Left cardiac atrium (tissue), 4 donors: ENCODE data around the gene TMEM72. TPM values are rescaled to one million over a fixed set of nuclear protein-coding genes. Genes with fewer than 3 reads are reported as not detected.

ENCODE experiments used
- ATAC-seq, 2 donors: fragments of 200-7000 bp; cut with Tn5 transposase; one replicate each; pipeline ENCODE4 v1.9.1; 2020; ENCODE audit warnings: mild to moderate bottlenecking in 2 of 2, moderate library complexity in 2 of 2
- DNase-seq: peaks from one replicate; pipeline ENCODE4 v3.0.0-alpha.2; 2020
- intact Hi-C, 2 donors: fragments of 100-400 bp; cut with DNase I; formaldehyde crosslinking; loops; one replicate each; pipeline versions ENCODE4 v1.14.1 to v1.15.1; 2022 to 2023
- total RNA-seq, 2 donors: library from RNA; stranded (reverse); fragmentation: NEBNext Ultra II Directional; extraction: Animal tissue kit (Norgen Biotek cat#: 25700); gene quantifications; one replicate each; pipeline ENCODE4 v1.2.1, GENCODE V29; 2021
- donor health status: DM: no; HTN: yes; CAD: no.
- donor health status: DM: no; HTN: yes; CAD: no; lungs with severe emphysema.
- donor health status: DM: yes; HTN: yes; CAD: no.
- donor health status: Dilated cardiomyopathy.

Gene TMEM72
- total RNA-seq, 2 donors from 2014 or later, result 0.21 to 0.27 TPM

DNA sequence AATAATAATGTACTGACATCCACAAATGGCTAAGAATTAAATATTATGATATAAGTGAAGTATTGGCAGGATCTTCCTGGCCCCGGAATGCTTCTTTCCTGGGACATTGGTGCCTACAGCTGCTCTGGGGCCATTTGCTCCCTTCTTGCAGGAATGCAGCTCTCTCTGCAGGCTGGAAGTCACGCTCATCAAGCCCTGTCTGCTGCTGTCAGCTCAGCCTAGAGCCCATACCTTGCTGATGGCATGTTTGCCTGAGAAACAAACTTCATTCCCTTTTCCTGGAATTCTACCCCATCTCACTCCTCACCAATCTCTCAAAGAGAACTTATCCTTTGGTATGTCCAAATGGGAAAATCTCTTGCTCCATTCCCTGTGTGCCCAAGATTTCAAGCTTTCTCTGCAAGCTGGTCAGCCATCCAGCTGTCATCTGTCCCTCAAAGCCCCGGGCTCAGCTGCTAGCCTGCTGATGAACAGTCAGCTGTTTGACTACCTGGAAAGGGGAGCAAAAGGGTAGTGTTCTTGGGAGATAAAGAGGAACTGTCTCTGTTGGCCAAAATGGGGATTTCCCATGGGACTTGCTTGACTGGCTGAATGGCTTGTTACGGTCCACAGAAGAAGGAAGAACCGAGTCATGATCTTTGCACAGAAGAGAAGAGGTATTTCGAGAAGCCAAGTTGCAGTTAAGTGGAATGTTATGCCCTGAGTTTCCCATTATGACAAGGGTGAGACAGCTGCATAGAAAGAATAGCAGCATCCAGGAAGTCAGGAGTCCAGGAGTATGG, 36.4 kb downstream of the TMEM72 start:
- DNase-seq, result no peak
- intact Hi-C loops, result no loop called here
- peak; percentile 10 to 21 for ATAC-seq

DNA sequence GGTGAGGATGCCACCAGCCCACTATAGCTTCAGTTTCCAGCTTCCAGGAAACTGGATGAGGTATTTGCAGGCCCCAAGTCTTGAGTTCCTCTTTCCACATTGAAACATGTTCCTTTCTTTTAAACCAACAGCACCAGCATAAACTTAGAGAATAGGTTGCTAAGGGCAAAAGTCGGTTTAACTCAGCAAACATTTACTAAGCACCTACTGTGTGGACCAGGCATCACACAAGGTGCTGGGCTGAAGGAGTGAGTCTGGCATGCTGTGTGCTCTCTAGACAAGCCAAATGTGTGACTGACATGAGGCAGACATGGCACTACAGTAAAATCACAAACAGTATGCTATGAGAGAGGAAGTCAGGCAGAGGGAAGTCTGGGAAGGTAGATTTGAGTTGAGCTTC, 37.5 kb downstream of the TMEM72 start:
- intact Hi-C loops, result no loop called here
- peak; percentile 75 to 76 for ATAC-seq
- DNase-seq, result no peak

DNA sequence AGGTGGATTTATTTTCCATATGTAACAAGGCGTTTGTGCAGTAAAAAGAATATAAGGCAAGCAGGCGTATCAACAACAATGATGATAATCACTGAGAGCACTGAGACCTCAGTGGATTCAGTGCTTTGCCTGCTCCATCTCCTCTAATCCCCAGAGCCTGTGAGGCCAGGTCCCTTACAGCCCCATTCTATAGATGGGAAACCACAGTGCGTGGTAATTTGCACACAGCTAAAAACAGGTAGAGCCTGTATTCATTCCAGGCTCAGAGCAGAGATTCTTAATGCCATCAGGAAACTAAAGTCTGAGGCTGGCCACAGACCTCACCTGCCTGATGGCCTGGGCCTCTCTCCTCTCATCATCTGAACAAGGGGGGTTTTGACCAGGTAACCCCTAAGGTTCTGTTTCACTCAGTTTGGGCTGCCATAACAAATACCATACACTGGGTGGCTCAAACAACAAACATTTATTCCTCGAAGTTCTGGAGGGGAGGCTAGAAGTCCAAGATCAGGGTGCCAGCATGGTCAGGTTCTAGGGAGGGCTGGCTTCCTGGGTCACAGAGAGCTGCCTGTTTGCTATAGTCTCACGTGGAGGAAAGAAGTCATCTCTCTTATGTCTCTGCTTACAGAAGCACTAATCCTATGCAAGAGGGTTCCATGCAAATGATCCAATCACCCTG, 38.1 kb downstream of the TMEM72 start:
- DNase-seq (no peak), ATAC-seq (peak in 1 of 2 donors; percentile 32)
- intact Hi-C loops, result no loop called here

DNA sequence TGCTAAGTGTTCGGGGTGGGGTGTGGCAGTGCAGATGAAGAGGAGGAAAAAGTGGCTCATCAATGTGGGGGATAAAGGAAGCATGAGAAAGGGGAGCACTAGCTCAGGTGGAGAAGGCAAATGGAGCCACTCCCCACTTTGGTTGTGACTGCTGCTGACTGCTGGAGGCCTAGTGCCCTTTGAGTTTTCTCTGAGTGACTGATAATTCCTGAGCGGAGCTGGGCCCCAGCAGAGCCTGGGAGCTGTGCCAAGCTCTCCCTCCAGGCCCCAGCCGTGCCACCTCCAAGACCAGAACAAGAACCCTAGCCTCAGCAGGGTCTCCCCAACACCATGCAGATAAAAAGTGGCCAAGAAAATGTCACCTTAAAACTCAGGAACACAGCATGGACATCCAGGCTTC, 38.8 kb downstream of the TMEM72 start:
- intact Hi-C loops, result no loop called here
- DNase-seq, result no peak
- peak; percentile 17 to 68 for ATAC-seq

DNA sequence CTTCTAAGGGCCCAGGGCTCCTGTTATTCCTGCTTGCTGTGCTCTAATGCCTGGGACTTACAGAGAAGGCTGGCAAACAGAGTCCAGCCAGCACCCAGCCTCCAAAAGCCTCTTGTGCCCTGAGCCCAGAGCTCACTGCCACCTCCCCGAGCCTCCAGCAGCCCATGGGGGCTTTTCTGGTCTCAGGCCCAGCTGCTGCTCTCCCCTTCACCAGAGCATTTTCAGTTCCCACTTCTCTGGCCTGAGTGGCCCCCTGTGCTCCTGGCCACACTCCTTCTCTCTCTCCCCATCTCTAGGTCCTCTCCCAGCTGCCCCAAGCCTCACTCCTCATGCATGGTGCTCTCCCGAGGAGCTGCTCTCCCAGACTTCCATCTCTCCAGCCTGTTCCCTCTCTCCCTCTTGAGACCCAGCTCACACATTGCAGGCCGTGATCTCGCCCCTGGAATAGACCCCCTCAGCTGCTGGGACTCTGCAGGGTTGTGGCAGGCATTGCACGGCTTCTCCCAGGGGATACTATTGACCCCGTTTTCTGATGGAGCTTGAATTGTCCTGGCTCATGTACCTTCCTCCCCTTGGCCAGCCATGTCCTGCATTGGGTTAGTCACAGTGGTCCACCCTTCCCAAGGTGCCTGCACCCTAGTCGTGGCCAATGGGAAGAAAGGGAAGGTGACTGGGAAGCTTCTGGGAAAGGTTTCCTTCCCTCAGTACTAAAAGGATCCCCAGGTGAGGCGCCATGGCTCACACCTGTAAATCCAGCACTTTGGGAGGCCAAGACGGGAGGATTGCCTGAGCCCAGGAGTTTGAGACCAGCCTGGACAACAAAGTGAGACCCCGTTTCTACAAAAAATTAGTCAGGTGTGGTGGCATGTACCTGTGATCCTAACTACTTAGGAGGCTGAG, 39.4 kb downstream of the TMEM72 start:
- DNase-seq (no peak), ATAC-seq (no peak)
- intact Hi-C loops, result no loop called here

DNA sequence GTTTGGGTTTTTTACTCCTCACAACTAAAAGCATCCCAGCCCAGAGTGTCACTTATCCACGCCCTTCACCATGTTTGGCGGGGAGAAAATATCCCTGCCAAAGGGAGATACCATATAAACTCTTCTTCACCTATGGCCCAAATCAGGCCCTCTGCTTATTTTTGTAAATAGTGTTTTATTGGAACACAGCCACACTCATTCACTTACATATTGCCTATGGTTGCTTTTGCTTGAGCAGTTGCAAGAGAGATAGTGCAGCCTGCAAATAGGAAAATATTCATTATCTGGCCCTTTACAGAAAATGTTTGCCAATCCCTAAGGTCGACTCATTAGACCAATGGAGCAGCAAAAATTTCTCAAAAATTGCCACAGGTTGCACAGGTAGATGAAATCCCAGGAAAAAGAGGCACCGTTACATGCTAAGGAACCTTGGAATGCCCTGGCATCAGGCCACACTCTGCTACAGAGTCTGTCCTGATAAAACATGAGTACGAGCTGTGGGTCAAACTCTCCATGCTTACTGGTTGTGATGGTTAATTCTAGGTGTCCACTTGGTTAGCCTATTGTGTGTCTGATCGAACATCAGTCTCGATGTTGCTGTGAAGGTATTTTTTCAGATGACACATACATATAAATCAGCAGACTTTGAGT, 40.6 kb downstream of the TMEM72 start:
- DNase-seq, result no peak
- intact Hi-C loops, result no loop called here
- no peak for ATAC-seq

DNA sequence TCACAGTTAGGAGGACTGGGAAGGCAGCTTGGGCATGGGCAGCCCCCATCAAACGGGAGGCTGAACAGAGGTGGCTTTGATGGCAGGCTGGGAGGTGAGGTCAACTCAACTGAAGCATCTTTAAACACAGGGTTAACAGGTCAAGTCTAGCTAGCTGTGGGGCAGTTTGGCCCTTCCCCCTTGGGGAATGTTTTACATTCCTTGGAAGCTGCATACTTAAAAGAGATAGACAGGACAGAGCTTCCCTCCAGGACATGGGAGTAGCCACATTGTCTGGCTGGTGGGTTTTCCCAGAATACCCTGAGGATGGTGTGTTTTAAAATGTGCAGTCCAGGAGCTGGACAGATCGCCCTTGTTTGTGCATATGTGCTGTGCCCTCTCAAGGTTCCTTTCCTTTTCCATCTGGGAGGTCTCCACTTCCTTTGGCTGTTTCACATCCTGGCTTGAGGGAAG, 41.7 kb downstream of the TMEM72 start:
- intact Hi-C loops, result no loop called here
- no peak for DNase-seq
- ATAC-seq, result no peak

DNA sequence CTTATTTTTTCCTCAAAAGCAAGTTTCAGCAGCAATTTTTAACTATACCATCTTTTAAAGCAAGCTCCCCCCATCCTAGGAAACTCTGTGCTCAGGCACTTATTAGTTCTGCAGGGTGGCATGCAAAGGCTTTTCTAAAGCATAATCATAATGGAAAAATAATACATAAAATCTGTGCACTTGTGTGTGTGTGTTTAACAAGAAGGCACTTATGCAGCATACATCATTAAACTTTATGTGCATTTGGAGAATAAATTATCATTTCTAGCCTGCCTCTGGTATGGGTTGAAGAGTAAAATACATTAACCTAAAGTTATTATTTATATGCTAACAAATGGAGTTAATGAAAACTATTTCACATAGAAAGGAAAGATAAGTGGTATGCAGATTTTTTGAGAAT, 42.9 kb downstream of the TMEM72 start:
- ATAC-seq, result no peak
- no peak for DNase-seq
- intact Hi-C loops, result no loop called here

DNA sequence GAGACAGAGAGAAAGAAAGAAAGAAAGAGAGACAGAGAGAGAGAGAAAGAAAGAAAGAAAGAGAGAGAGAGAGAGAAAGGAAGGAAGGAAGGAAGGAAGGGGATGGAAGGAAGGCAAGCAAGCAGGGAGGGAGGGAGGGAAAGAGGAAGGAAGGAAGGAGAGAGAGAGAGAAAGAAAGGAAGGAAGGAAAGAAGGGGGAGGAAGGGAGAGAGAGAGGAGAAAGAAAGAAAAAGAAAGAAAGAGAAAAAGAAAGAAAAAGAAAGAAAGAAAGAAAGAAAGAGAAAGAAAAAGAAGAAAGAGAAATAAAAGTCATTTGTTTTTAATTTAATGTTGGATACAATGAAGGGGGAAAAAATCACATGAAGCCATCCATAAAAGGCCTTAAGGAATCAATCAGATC, 43.8 kb downstream of the TMEM72 start:
- intact Hi-C loops, result no loop called here
- ATAC-seq, result no peak

DNA sequence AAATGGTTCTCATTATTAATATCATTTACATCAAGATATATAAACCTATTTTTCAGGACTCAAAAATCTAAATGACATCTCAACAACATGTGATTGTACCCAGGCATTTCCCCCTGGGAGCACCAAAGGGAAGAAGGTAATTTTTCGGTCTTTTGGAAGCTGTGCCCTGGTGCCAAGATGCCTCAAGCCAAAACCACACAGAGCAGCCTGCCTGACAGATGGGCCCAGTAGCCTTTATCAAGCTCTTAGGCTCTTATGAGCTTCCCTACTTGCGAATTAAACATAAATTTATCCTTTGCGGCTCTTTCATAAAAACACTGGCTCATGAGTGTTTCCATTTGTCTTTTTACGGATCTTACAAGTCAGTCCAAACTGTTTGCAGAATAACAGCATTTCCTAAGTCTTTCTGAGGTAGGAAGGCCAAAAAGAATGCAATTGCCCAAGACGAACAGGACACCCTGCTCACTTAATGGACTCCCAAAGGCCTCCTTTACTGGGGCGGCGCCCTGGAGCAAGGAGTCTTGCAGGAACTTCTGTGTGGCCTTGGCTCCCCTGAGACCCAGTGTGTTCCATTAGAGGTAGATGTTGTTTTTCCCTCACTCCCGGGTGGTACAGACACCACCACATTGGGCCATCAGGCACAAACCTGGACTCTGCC, 44.4 kb downstream of the TMEM72 start:
- ATAC-seq, result no peak
- no peak for DNase-seq
- intact Hi-C loops, result no loop called here

More for the DNA sequence above, 43.8 kb downstream of the TMEM72 start:
- no peak for DNase-seq

DNA sequence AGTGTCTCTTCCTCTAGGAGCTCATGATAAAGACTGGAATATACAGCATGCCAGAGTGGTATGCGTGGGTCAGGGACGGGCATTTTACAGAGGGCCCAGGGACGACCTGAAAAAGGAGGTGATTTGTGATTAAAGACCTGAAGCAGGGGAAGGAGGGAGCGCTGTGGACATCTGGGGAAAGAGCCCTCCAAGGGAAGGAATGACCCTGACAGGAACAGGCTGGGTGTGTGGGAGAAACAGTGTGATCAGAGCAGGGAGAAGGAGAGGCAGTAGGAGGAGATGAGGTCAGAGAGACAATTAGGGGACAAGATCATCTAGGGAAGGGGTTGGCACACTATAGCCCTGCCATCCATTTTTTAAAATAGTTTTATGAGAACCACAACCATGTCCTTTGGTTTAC, 45.1 kb downstream of the TMEM72 start:
- DNase-seq (no peak), ATAC-seq (no peak)
- intact Hi-C loops, result no loop called here

DNA sequence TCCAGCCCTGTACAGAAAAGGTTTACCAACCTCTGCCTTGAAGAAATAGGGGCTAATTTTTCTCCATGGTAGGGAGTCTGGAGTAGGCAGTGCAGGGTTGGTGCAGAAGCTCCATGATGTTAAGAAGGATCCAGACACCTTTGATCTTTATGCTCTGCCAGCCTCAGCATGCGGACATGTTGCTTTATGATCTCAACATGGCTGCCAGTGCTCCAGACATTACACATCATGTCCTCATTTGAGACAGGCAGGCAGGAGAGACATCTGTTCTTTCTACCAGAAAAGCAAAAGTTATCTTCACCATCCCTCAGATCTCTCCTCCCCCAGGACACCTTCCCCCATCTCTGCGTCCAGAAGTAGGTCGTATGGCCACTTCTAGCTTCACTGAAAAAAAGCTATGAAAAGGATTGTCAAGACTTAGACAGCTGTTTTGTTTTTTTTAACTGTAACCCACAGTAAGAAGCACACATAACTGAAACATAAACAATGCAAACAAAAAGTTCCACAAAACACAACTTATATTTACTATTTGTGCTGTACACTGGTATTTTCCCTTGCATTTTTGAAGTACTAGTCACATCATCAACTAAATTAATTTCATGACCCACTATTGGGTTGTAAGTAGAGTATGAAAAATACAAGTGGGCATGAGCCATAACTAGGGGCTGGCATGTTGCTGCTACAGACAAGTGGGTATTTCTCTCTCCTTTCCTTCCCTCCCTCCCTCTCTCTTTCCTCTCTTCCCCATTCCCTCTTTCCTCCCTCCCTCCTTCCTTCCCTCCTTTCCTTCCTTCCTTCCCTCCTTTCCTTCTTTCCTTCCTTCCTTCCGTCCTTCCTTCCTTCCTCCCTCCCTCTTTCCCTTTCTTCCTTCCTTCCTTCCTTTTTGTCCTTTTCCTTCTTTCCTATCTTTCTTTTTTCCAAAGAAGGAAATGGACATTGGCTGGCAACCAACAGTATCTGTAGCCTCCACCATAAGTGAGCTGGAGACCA, 45.9 kb downstream of the TMEM72 start:
- intact Hi-C loops, result no loop called here
- DNase-seq (no peak), ATAC-seq (no peak)

DNA sequence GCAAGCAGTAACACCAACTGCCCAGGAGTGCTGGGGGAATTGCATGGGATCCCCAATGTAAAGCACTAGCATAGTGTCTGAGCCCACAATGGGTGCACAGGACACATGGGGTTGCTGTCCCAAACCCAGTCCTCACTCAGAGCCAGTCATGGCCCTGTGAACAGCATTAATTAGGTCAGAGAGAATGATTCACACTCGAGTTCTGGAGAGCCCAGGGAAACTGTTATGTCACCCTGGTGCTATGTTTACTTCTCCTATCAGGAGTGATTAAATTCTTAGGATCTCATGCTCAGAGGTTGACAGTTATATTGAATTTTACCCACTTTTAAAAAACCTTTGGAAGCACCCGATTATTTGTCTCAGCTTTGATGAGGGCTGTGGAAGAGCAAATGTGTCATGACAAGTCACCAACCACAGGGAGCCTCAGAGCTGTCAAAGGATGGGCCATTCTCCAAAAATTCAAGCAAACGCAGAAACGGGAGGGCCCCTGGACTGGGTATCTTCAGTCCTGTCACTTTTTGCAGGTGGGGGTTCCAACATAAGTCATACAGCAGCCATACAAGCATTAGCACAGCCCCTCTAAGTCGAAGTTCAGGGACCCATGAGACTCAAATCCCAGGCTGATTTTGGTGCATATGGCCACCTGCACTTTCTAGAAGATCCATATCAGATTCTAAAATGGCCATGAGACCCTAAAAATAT, 47.2 kb downstream of the TMEM72 start:
- ATAC-seq (peak; percentile 24 to 66), DNase-seq (no peak)
- intact Hi-C loops, result no loop called here

DNA sequence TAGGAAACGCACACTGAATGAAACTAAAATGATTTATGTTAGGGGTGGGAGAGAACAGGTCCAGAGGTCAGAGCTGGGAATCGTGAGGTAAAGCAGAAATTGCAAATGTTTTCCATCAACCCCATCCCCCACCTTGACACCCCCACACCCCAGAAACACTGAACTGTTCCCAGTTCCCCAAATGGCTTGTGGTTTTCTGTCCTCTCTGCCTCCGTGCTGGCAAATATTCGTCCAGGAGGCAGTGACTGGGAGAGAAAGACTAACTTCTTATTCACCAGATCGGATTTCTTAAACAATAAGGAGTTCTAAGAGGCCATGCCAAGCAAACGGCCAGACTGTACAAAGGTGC, 47.7 kb downstream of the TMEM72 start:
- ATAC-seq, result no peak
- intact Hi-C loops, result no loop called here
- DNase-seq, result no peak

DNA sequence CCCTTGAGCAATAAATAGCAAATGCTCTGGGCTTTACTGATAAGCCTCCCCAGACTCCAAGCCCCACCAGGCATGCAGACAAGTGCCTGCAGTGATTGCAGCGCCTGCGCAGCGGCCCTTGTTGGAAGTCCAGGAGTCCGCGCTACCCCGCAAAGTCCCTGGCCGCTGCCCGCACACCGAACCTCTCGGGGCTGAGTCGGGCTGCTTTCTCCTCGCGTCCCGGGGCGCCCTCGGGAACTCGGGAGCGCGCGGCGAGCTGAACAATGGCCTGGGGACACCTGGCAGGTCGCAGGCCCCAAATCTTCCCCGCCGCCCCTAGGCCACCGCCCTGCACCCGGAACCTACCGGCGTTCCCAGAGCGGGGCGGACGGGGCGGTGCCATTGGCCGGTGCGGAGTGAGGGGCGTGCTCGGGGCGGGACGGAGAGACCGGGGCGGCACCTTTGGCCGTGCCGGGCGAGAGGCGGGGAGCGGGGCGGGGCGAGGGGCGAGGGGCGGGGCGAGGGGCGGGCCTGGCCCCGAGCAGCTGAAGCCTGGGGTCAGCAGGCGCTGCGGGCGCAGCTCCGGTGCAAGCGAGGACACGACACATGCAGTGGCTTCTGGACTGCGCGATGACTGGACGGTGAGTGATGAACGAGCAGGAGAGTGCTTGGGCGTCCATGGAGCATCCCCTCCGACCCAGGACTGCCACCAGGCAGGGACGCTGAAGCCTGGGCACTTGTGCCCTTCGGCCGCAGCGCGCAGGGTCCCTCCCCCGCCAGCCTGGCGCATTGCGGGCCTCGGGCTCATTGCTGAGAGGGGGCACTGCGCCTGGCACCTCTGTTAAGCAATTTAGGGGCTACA, 48.3 kb downstream of the TMEM72 start, which contains the start of gene RASSF4:
RASSF4 (plus strand) TSS at position 556 of the 841 bp plus-strand sequence. CDS start 10,401 bp downstream, outside the sequence.
- intact Hi-C loops, result no loop called here
- peak; percentile 94 for DNase-seq

DNA sequence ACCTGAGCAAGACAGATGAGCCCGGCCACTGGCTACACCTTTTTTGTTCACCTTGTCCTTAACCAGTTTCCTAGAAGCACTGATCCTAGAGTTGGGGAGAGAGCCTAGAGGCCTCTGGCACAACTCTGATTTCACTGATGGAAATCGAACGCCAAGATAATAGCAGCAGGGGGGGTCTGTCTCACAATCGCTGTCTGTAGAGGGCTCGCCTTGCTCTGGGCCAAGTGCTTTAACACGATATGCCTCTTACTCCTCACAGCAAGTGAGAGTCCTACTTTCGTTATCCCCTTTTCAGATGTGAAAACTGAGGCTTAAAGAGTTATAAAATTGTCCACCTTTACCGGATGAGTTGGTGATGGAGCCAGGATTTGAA, 48.9 kb downstream of the TMEM72 start:
- ATAC-seq (no peak), DNase-seq (no peak)
- intact Hi-C loops, result no loop called here

More for the DNA sequence above, 48.3 kb downstream of the TMEM72 start, which contains the start of gene RASSF4:
- ATAC-seq, result peak; percentile 94 to 95
